HG03066 (cell line): ENCODE data around the gene SLC4A4.

Source experiments
- ATAC-seq: cut with Tn5 transposase; IDR thresholded peaks from one replicate; pipeline ENCODE4 v1.9.1; 2021; ENCODE audit warnings: low read depth; ENCODE audit not compliant: unreplicated experiment

The SLC4A4 gene

DNA sequence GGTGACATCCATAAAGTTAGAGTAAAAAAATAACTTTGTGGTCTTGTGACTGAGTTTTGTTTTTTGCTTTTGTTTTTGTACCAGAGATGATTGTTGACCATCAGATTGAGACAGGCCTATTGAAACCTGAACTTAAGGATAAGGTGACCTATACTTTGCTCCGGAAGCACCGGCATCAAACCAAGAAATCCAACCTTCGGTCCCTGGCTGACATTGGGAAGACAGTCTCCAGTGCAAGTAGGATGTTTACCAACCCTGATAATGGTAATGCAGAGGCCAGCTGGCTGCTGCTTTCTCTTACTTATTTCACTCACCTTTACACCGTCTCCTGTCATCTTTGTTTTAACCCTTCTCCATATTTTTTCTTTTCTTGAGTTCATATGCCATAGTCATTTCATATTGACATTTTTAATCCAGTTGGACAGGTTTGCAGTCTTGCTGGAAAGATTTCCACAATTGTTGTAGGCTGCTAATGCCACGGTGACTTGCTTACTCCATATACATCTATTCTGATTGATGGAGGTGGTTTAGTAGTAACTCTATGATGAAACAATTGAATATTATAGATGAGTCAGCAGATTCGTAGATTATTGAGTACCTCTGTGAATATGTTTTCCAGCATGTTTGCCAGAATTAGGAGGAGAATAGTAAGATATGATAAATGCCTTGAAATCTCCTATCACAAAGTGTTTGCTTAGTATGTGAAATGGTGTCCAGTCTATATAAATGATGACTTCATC lies 18.3 kb downstream of the SLC4A4 start:
- no peak for ATAC-seq

DNA sequence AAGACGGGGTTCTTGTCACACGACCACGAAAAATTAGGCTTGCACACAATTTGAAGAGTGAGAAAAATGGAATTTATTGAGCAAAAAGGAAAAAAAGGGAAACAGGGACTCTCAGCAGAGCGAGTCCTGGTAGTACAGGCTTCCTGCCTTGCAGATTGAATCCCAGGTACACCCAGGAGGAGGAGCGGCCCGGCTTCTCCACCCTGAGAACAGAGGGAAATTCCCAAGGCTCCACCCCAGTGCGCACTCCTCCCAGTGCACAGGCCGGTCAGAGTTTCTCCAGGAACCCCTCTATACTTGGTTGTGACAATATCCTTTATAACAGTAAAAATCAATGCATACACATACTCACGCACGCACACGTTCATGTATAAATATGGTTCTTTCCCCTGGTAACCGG lies 22.0 kb downstream of the SLC4A4 start:
- ATAC-seq: no peak

GRCh38 chr4:71361476-71361875 lies 22.7 kb downstream of the SLC4A4 start:
- ATAC-seq: no peak

DNA sequence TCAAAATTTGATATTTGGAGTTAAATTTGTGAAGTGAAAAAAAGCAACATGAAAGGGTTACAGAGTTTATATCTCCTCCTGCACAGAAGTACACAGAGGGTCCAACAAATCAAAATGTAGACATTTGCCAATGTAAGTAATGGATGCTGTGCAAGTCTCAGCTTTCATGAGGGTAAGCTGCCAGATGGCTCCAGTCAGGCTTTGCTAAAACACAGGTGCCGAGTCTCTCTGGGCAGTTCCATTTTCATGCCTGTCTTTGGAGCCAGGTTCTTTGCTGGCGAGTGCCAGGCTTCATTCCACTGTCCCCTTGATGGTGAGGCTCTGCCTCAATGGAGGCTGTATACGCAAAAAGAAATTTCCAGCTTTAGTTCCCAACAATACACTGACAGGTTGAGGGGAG lies 27.9 kb downstream of the SLC4A4 start:
- no peak for ATAC-seq

DNA sequence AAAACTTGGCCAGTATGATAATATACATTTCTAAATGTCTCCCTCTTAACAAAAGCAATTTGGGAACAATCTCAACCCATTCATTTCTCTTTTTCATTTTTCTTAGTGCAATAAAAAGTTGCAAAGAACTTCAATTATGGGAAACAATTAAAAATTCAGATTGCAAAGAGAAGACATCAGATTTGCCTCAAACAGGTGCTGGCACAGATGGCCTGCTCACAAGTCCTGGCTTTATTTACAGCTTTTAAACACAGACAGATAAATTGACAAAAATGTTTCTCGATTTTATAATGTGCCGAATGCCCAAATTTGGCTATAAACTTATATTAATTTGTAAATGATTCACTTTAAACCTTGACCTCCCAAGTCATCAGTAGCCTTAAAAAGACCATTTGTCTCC lies 28.7 kb downstream of the SLC4A4 start:
- ATAC-seq: no peak

GRCh38 chr4:71368906-71369305 lies 30.1 kb downstream of the SLC4A4 start:
- no peak for ATAC-seq

GRCh38 chr4:71369536-71369935 lies 30.7 kb downstream of the SLC4A4 start:
- no peak for ATAC-seq

DNA sequence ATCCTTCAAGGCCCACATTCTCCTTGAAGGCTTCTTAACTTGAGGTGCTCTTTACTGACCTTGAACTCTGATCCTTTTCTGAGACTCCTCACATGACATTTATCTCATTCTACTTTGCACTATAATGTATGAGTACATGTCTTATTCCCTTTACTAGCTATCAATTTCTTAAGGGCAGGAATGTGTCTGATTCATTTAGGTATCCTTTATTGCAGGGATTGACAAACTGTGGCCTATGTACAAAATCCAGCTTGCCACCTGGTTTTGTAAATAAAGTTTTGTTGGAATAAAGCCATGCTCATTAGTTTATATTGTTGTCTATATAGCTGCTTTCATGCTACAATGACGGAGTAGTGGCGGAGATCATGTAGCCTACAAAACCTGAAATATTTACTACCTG lies 36.7 kb downstream of the SLC4A4 start:
- no peak for ATAC-seq

GRCh38 chr4:71377561-71377960 lies 38.7 kb downstream of the SLC4A4 start:
- no peak for ATAC-seq

DNA sequence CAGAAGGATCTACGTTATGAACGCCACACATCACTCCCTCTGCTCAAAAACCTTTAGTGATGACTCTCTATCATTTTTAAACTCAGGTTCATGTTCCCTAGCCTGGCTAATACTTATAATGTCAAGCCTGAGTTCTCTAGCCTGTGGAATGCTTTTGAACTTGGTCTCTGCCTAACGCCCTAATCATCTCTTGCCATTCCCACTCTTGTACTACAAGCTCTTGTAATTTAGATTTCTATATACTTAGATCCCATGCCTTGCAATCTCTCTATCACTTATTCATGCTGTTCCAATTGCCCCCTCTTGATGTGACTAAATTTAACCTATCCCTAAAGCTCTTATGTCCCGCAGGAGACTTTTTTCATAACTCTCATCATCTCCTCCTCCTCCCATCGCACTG lies 40.3 kb downstream of the SLC4A4 start:
- ATAC-seq: no peak

DNA sequence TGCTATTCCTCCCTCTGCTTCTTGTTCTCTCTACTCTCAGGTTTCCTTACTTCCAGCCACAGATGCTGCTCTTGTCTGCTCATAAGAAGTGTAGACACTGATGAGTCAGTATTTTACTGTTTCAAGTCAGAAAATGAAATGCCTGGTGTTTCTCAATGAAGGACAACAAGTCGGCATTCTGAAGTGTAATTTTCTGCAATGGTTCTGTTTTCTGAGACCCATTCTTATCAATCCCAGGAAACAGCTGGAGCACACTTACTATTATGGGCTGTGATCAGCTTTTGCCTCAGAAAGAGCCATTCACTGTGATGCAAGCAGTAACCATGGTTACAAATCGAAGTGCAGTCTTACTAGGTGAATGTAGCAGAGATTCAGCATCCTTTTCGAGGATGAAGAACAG lies 42.0 kb downstream of the SLC4A4 start:
- ATAC-seq: no peak

- no peak for ATAC-seq
Measured at GRCh38 chr4:71382125-71382899, 43.5 kb downstream of the SLC4A4 start.

- ATAC-seq: no peak
Measured at GRCh38 chr4:71382900-71383560, 44.2 kb downstream of the SLC4A4 start.

- no peak for ATAC-seq
Measured at GRCh38 chr4:71383984-71384383, 45.2 kb downstream of the SLC4A4 start.

DNA sequence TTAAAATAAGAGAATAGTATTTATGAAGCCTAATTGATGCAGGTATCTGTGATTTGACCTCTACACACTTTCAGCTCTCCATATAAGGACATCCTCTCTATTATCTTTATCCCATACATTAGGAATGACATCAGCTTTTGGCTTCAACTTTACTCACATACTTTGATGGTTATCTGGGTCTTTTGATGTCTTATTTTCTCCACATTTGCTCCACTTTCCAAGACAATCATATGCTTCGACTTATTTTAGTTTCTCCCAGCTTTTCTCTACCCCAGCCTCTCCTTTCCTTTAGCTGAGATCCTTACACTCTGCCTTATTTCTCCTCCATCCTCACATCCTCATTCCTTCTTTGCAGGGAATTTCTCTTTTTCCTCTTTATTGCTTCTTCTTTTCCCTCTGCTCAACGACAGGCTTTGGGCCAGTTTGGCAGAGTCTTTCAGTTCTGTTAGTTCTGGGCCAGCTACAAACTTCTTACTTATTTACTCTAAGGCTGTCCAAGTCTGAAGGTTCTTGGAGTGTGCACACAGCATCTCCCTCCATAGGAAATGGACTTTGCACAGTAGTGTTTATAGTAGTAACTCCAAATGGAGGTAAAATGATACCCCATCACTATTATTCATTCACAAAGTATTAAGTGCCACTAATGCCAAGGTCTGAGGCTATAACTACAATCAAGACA lies 50.5 kb downstream of the SLC4A4 start:
- no peak for ATAC-seq

DNA sequence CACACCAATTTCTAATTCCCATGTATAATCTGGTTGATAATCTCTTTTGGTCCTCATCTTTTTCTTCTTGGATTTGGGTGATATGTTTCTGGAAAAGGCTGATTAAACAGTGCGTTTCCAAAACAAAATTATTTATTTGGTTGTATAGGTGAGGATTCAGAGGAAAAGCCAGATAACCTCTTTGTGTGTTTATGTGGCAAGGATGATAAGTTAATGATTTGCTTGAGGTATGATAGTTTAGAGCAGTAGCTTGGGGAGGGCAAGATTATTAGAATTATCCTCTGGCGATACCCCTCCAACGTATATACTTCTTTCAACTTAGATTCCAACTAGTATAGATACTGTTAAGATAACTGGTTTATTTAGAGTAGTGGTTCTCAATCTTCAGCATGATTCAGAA lies 53.3 kb downstream of the SLC4A4 start:
- ATAC-seq: no peak

- ATAC-seq: no peak
Measured at GRCh38 chr4:71396382-71396781, 57.6 kb downstream of the SLC4A4 start.

- no peak for ATAC-seq
Measured at GRCh38 chr4:71400810-71401209, 62.0 kb downstream of the SLC4A4 start.

GRCh38 chr4:71402616-71403015 lies 63.8 kb downstream of the SLC4A4 start:
- ATAC-seq: no peak

GRCh38 chr4:71404049-71404448 lies 65.2 kb downstream of the SLC4A4 start:
- ATAC-seq: no peak

GRCh38 chr4:71405791-71406190 lies 67.0 kb downstream of the SLC4A4 start:
- no peak for ATAC-seq
